GM12872 (cell line): Measurements from ENCODE around the gene CACNA1H.

ENCODE experiments used
- TF ChIP-seq, protein P1 (sequence below): IDR thresholded peaks from 3 replicates; pipeline ENCODE4 v1.5.1; 2011; ENCODE audit warnings: low read depth, mild to moderate bottlenecking, low read length, moderate library complexity; ENCODE audit not compliant: insufficient read depth

The CACNA1H gene

GRCh38 chr16:1135459-1135825, 17.5 kb upstream of the CACNA1H start:
- TF ChIP-seq, protein P1, sequence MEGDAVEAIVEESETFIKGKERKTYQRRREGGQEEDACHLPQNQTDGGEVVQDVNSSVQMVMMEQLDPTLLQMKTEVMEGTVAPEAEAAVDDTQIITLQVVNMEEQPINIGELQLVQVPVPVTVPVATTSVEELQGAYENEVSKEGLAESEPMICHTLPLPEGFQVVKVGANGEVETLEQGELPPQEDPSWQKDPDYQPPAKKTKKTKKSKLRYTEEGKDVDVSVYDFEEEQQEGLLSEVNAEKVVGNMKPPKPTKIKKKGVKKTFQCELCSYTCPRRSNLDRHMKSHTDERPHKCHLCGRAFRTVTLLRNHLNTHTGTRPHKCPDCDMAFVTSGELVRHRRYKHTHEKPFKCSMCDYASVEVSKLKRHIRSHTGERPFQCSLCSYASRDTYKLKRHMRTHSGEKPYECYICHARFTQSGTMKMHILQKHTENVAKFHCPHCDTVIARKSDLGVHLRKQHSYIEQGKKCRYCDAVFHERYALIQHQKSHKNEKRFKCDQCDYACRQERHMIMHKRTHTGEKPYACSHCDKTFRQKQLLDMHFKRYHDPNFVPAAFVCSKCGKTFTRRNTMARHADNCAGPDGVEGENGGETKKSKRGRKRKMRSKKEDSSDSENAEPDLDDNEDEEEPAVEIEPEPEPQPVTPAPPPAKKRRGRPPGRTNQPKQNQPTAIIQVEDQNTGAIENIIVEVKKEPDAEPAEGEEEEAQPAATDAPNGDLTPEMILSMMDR: no peak

DNA sequence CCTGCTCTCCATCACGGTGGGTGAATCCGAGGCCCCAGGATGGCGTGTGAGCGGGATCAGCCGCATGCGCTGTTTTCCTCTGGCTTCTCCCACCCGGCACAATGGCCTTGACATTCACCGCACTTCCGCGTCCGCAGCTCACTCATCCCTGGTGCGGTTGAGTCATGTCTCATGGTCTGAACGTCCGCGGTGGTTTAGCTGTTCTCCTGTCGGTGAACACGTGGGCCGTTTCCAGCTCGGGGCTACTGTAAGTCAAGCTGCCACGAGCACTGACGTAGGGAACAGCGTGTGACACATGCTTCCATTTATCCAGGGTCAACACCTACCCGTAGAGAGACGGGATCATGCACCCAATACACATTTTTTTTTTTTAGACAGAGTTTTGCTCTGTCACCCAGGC, 15.3 kb upstream of the CACNA1H start:
- TF ChIP-seq, protein P1: no peak

- TF ChIP-seq, protein P1: no peak
Measured at GRCh38 chr16:1140582-1141162, 12.2 kb upstream of the CACNA1H start.

- TF ChIP-seq, protein P1: no peak
Measured at GRCh38 chr16:1141191-1141590, 11.7 kb upstream of the CACNA1H start.

- TF ChIP-seq, protein P1: no peak
Measured at GRCh38 chr16:1141716-1142115, 11.2 kb upstream of the CACNA1H start.

DNA sequence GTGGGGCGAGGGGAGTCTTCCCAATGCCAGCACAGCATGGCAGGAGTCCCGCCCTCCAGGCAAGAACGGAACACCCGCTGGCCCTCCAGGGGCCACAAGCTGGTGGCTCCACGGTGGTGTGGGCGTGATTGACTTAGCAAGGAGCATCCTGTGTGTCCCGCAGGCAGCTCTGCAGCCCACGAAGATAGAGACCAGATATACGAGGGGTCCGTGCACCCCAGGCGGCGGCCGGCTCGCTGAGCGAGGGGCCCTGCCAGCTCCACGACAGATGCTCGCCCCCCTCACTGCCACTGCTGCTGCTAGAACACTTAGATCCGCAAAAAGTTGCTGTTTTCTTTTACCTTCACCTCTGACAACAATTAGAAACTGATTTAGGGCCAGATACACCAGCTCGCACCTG, 10.0 kb upstream of the CACNA1H start:
- TF ChIP-seq, protein P1: no peak

DNA sequence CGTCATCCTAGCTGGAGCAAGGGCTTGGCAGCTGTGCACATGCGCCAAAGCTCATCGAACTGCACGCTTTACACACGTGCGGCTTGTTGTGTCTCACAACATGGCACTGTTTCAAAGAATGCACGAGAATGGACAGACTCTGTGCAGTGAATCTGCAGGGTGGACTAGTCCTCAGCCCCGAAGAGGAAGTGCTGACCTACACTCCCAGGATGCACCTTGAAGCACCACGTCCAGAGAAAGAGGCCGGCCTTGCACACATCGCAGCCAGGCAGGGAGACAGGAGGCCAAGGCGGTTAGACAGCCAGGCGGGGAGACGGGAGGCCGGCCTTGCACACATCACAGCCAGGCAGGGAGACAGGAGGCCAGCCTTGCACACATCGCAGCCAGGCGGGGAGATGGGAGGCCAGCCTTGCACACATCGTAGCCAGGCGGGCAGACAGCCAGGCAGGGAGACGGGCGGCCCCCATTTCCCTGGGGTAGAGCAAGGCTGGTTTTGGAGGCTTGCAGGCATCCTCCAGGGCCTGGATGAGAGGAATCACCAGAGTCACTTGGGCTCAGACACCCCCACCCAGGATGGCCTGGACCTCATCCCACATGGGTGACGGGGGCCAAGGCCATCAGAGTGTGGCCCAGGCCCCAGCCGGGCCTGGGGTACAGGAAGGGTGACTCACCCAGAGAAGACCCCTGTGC, 9.0 kb upstream of the CACNA1H start:
- TF ChIP-seq, protein P1: no peak
